Measurements from ENCODE around the gene IFT74.
"Not testable (repeated sequence)": the region's sequence is repeated elsewhere in the genome, so short reads cannot be mapped to it uniquely, and the experiment has no call there.

IFT74 gene

DNA sequence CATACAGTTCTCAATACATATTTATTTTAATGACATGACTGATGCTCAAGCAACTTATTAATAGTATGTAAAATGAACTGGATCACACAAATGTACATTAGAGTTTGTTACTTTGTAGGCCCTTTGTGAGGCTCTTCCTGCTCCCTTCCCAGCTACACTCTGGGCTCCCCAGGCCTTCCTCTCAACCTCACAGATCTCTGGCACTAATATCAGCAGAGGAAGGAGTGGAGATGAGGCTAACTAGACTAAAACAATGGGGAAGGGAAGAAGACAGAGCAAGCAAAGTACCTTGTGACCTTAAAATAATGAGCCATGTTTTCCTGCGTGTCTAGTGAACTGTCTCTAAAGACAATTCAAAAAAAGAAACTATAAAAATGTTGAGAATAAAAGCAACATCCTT lies 122.5 kb downstream of the IFT74 start:
- no peak for DNase-seq

DNA sequence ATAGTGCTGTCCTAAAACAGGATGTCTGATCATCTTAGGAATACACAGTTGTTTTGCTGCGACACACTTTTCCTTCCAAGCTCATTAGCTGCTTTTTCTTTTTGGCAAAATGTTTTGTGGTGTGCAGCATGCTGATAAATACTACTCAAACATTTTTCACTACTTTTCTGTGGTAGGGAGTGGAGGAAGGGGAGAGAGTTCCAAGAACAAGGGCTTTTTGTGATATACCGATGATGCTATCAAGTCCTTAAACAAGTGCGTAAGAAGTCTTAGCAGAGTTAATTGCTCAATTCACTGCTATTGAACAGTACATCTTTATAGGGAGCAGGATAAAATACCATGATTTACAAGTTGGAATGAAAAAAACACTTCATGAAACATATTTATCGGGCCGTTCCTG lies 129.2 kb downstream of the IFT74 start:
- no peak for DNase-seq

DNA sequence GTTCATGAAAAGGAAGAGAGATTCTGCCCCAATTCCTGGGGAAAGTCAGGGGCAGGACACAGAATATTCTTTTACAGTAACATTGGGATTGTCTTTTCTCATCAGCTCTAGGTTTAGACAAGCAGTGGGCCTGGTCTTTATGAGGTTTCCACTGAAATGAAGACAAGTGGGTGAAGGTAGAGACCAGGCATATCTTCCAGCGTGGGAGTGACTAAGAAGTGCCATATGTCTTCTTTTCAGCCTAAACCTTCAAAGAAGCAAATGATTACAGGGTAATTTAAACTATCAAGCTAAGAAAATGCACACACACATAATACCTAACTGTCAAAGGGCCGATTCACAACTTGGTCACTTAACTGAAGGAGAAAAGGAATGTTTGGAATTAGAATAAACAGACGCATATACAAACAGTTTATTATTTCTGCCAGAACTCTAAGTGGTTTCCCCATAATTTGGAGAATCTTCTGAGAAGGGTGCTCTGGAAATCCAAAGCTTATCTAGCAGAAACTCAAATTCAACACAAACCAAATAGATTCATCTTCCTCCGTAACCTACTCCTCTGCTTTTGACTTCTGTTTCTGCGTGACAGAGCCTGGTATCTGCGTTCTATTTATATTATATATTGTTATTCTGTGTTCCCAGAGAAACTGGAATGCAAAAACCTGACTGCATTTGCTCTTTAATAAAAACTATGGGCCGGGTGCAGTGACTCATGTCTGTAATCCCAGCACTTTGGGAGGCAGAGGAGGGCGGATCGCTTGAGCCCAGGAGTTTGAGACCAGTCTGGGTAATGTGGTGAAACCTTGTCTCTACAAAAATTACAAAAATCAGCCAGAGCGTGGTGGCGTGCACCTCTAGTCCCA lies 130.8 kb downstream of the IFT74 start:
- peak; percentile 70 for DNase-seq

DNA sequence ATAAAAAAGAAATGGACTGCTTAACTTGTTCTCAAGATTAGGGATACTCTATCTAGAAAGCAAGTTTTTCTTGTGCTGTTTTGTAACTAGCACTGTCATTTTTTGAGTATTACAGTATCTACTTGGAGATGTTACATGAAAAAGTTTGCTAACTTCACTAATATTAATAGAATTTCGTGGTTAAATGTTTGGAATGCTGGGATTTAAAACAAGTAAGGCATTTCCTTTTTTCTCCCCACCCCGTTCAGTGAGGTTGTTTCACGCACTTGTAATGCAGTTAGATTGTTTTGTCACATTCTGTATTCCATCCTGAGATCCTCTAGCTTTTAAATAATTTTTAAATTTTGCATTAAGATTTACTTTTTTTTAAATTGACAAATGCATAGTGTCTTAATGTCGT lies 132.8 kb downstream of the IFT74 start:
- peak; percentile 79 for DNase-seq

DNA sequence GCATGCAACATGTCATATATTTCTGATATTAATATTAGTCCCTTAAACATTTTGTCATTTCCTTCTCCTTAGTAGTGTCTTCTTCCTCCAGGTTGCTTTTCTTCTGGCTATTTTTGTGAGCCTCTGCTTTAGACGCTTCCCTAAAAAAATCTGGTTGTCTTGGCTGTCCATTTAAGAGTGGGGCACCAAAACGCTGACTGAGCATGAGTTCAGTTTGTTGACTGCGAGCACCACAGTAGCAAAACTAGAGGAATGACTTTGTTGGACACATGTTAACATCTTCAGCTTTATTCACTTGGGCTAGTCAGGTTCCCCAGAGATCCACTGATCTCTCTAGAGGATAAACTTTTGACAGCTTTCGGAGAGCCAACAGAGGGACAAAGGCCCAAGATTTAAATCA lies 133.5 kb downstream of the IFT74 start:
- no peak for DNase-seq

DNA sequence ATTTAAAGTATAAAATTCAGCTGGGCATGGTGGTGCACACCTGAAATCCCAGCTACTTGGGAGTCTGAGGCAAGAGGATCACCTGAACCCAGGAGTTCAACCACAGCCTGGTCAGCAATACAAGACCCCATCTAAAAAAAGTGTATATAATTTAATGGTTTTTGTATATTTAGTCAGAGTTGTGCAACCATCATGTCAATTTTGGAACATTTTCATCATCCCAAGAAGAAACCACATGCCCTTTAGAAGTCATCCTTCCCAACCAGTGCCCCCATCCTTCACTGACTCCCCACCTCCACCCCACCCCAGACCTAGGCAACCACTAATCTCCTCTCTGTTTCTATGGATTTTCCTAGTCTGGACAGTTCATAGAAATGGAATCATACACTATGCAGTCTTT lies 134.0 kb downstream of the IFT74 start:
- peak; percentile 29 for DNase-seq

DNA sequence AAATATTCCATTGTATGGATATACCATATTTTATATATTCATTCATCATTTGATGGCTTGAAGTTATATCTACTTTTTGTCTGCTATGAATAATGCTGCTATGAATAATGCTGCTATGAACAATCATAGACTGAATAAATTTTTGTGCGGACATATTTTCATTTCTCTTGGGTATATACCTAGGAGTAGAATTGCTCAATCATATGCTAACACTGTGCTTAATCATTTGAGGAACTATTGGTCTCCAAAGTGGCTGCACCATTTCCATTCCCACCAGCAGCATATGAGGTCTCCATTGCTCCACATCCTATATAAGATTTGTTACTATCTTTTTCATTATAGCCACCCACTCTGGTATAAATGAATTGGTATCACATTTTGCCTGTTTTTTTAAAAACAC lies 134.5 kb downstream of the IFT74 start:
- DNase-seq = peak; percentile 14

DNA sequence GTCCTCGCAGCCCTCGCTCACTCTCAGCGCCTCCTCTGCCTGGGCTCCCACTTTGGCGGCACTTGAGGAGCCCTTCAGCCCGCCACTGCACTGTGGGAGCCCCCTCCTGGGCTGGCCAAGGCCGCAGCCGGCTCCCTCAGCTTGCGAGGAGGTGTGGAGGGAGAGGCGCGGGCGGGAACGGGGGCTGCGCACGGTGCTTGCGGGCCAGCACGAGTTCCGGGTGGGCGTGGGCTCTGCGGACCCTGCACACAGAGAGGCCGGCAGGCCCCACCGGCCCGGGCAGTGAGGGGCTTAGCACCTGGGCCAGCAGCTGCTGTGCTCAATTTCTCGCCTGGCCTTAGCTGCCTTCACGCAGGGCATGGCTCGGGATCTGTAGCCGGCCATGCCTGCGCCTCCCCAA lies 136.3 kb downstream of the IFT74 start:
- DNase-seq = not testable (repeated sequence)

DNA sequence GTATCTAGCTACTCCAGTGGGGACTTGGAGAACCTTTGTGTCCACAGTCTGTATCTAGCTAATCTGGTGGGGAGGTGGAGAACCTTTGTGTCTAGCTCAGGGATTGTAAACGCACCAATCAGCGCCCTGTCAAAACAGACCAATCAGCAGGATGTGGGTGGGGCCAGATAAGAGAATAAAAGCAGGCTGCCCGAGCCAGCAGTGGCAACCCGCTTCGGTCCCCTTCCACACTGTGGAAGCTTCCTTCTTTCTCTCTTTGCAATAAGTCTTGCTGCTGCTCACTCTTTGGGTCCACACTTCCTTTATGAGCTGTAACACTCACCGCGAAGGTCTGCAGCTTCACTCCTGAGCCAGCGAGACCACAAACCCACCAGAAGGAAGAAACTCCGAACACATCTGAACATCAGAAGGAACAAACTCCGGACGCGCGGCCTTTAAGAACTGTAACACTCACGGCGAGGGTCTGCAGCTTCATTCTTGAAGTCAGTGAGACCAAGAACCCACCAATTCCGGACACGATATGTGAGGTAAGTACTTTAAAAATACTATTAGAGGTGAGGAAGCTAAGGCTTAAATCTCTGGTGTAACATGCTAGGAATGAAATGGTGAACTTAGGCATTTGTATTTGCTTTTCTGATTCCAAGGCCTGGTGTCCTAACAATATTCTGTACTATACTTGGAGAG lies 137.3 kb downstream of the IFT74 start:
- not testable (repeated sequence) for DNase-seq

DNA sequence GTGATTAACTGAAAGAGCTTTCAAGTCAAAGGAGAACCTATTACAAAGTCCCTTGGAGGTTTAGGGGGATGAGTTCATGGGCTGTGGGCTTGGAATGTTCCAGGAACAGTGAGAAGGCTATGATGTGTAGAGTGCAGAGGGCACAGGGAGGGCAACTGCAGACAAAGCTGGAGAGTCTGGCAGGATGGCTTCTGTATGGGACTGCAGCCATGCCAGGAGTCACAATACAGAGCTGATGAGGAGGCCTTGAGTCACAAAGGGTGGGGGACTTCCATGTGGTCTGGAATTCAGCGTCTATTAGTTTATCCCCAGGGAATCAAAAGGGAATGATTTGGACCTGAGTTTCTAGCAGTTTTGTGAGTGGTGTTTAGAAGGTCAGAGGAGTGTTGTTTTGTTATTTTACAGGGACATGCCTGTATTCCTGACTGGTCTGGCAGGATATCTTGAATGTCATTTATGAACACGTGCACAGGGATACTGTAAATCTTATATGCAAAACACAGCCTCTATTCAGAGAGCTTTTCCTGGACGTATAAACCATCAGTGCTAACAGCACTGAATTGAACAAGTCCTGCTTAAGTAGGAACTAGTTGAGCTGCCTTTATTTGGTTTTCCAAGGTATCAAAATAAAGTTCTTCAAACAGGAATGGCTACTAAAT lies 138.6 kb downstream of the IFT74 start:
- DNase-seq = peak; percentile 67

DNA sequence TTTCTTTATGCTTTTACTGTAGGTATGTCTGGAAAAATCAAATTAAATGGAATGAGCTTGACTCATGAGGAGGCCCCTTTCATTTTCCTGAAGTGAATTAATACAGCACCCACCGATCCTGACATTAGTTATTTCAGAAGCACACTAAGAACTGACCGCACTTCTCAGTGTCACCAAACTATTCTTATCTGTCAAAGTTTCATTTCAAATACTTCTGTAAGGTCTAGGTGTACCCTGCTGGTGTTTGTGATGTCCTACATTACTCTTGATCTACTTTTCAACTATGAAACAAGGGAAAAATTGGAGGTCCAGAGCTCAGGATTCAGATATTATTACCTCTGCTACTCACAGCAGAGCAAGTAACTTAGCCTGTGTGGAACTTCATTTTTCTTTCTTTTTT lies 151.0 kb downstream of the IFT74 start:
- no peak for DNase-seq

DNA sequence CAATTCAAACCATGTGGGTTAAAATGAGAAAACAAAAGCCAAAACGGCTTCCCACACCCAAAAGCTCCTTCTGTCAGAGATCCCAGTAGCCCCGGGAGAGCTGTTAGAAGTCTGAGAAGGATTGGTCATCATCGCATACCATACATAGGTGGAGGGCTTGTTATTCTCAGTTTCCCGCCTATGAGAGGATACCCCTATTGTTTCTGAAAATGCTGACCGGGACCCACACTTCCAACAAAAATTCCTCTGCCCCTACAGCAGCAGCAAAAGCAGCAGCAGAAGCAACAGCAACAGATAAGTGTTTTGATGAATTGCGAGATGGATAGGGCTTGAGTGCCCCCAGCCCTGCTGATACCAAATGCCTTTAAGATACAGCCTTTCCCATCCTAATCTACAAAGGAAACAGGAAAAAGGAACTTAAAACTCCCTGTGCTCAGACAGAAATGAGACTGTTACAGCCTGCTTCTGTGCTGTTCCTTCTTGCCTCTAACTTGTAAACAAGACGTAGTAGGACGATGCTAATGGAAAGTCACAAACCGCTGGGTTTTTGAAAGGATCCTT lies 152.8 kb downstream of the IFT74 start, which contains the start of gene TEK:
Gene TEK, plus strand, starts transcription at position 245 of the 561 bp plus-strand sequence. CDS start 366 bp downstream, outside the sequence.
- DNase-seq = peak; percentile 53

DNA sequence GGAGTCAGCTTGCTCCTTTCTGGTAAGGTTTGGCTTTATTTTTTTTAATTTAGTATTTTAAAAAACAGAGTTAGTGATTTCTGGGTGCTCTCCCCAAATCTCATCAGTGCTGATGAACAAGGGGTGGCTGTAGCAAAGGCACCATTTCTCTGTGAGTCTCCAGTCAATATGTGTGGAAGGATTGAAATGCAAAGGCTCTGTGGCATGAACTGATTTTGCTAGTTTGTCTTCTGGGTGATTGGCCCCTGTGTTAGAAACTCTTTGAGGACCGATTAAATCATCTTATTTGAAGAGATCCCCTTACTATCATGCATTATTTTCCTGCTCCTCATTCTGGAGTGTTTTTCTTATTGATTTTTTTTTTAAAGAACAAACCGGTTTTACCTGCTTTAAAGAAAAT lies 153.4 kb downstream of the IFT74 start:
- DNase-seq = no peak

DNA sequence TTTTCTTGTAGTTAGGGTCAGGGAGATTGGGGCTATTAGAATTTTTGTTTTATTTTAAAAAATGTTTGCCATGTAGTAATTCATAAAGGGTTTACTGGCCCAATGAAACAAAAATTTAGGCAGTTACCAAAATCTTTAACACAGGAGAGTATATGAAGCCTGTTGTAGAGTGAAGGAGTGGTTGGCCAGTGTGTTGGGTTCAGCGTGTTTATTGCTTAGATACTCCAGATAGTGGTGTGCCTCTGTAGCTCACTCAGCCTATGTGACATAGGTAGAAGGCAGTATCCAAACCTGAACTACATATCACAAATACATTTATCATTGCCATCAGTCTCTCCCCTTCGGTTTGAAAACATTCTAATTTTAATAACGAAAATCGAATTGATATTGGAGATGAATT lies 154.0 kb downstream of the IFT74 start:
- no peak for DNase-seq

DNA sequence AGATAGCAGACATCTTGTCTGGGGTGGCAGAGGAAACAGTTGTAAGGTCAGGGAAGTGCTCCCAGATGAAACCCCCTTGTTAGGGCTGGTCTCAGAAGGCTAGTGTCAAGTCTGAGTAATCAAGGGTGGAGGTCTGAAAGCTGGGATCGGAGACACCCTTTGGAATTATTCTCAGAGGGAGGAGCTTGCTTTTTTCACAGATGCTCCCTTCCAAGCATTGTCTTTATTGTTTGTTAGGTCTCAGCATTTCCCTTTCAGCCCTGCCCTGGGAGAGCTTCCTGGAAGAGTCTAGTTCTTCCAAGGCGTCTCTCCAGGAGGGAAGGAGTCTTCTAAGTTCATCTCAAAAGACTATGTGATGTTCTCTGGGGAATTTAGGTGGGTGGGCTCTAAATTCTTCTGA lies 156.0 kb downstream of the IFT74 start:
- no peak for DNase-seq
